Measurements from ENCODE around the gene CP.

- no peak for TF ChIP-seq TARDBP (IDR thresholded peaks at IDR 0.05)
- no peak for TF ChIP-seq FOXM1 (IDR thresholded peaks at IDR 0.05; ENCODE audit: borderline replicate concordance)
- TF ChIP-seq SP1 (IDR thresholded peaks at IDR 0.05) = no peak
- no peak for TF ChIP-seq FOXA1 (IDR thresholded peaks at IDR 0.05)
- TF ChIP-seq ARNT (IDR thresholded peaks at IDR 0.05) = no peak
These were observed 35.4 kb downstream of the CP start for GRCh38 chr3:149186219-149186618.

Measured in HEK293T (cell line).